ENCODE results near the gene COG5.

The COG5 gene

GRCh38 chr7:107534139-107534538, 29.6 kb downstream of the COG5 start:
- TF ChIP-seq ESRRG (CRISPR knock-in tag; IDR thresholded peaks at IDR 0.05): no peak
- TF ChIP-seq BACH2 (CRISPR knock-in tag; IDR thresholded peaks at IDR 0.05; ENCODE audit: borderline replicate concordance): no peak
- no peak for TF ChIP-seq CREB5 (CRISPR knock-in tag; IDR thresholded peaks at IDR 0.05; ENCODE audit: low read depth)
- no peak for TF ChIP-seq ZNF8 (CRISPR knock-in tag; IDR thresholded peaks at IDR 0.05)
- TF ChIP-seq CSDC2 (CRISPR knock-in tag; IDR thresholded peaks at IDR 0.05): no peak
- TF ChIP-seq SNAI2 (CRISPR knock-in tag; IDR thresholded peaks at IDR 0.05): no peak
- TF ChIP-seq TOX (CRISPR knock-in tag; IDR thresholded peaks at IDR 0.05; ENCODE audit: borderline replicate concordance): no peak
- no peak for TF ChIP-seq OSR1 (CRISPR knock-in tag; IDR thresholded peaks at IDR 0.05)
- TF ChIP-seq PPARA (CRISPR knock-in tag; IDR thresholded peaks at IDR 0.05; ENCODE audit: borderline replicate concordance): no peak
- no peak for TF ChIP-seq PATZ1 (CRISPR knock-in tag; IDR thresholded peaks at IDR 0.05; ENCODE audit: borderline replicate concordance)
- TF ChIP-seq, protein P1, sequence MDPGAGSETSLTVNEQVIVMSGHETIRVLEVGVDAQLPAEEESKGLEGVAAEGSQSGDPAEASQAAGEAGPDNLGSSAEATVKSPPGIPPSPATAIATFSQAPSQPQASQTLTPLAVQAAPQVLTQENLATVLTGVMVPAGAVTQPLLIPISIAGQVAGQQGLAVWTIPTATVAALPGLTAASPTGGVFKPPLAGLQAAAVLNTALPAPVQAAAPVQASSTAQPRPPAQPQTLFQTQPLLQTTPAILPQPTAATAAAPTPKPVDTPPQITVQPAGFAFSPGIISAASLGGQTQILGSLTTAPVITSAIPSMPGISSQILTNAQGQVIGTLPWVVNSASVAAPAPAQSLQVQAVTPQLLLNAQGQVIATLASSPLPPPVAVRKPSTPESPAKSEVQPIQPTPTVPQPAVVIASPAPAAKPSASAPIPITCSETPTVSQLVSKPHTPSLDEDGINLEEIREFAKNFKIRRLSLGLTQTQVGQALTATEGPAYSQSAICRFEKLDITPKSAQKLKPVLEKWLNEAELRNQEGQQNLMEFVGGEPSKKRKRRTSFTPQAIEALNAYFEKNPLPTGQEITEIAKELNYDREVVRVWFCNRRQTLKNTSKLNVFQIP (CRISPR knock-in tag; IDR thresholded peaks at IDR 0.05; ENCODE audit: borderline replicate concordance, low read depth): no peak
- TF ChIP-seq ZNF565 (CRISPR knock-in tag; conservative IDR thresholded peaks at IDR 0.05; ENCODE audit: low read depth): no peak
- no peak for TF ChIP-seq ARNTL (CRISPR knock-in tag; IDR thresholded peaks at IDR 0.05; ENCODE audit: borderline replicate concordance, low read depth)
- no peak for ATAC-seq

DNA sequence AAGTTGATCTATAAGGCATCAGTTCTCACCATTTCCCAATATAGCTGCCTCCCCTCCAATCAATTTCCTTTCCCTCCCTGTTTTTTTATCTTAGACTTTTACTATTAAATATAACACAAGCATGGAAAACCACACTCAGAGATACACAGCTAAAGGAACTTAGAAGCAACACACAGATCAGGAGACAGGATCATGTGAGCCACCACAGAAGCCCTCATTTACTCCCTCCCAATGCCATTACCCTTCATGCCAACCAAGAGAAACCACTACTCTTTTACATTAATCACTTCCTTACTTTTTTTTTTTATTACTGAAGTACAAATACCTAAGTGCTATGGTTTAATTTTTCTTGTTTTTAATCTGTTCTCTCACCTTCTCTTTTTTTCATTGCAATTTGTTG, 33.0 kb downstream of the COG5 start:
- ATAC-seq: no peak
- no peak for TF ChIP-seq ZFP30 (CRISPR knock-in tag; IDR thresholded peaks at IDR 0.05)
- no peak for TF ChIP-seq GLIS3 (CRISPR knock-in tag; IDR thresholded peaks at IDR 0.05)
- TF ChIP-seq RARB (CRISPR knock-in tag; IDR thresholded peaks at IDR 0.05): no peak
- no peak for TF ChIP-seq ZNF8 (CRISPR knock-in tag; IDR thresholded peaks at IDR 0.05)
- TF ChIP-seq, protein P2, sequence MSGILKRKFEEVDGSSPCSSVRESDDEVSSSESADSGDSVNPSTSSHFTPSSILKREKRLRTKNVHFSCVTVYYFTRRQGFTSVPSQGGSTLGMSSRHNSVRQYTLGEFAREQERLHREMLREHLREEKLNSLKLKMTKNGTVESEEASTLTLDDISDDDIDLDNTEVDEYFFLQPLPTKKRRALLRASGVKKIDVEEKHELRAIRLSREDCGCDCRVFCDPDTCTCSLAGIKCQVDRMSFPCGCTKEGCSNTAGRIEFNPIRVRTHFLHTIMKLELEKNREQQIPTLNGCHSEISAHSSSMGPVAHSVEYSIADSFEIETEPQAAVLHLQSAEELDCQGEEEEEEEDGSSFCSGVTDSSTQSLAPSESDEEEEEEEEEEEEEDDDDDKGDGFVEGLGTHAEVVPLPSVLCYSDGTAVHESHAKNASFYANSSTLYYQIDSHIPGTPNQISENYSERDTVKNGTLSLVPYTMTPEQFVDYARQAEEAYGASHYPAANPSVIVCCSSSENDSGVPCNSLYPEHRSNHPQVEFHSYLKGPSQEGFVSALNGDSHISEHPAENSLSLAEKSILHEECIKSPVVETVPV (CRISPR knock-in tag; IDR thresholded peaks at IDR 0.05): no peak
- no peak for TF ChIP-seq ISL1 (CRISPR knock-in tag; IDR thresholded peaks at IDR 0.05)
- TF ChIP-seq TOX (CRISPR knock-in tag; IDR thresholded peaks at IDR 0.05; ENCODE audit: borderline replicate concordance): no peak
- TF ChIP-seq ZNF70 (CRISPR knock-in tag; IDR thresholded peaks at IDR 0.05): no peak
- no peak for TF ChIP-seq PATZ1 (CRISPR knock-in tag; IDR thresholded peaks at IDR 0.05; ENCODE audit: borderline replicate concordance)
- TF ChIP-seq CREB5 (CRISPR knock-in tag; IDR thresholded peaks at IDR 0.05; ENCODE audit: low read depth): no peak
- TF ChIP-seq CSDC2 (CRISPR knock-in tag; IDR thresholded peaks at IDR 0.05): no peak
- no peak for TF ChIP-seq SNAI2 (CRISPR knock-in tag; IDR thresholded peaks at IDR 0.05)
- no peak for TF ChIP-seq PPARA (CRISPR knock-in tag; IDR thresholded peaks at IDR 0.05; ENCODE audit: borderline replicate concordance)
- TF ChIP-seq BACH2 (CRISPR knock-in tag; IDR thresholded peaks at IDR 0.05; ENCODE audit: borderline replicate concordance): no peak
- TF ChIP-seq, protein P3, sequence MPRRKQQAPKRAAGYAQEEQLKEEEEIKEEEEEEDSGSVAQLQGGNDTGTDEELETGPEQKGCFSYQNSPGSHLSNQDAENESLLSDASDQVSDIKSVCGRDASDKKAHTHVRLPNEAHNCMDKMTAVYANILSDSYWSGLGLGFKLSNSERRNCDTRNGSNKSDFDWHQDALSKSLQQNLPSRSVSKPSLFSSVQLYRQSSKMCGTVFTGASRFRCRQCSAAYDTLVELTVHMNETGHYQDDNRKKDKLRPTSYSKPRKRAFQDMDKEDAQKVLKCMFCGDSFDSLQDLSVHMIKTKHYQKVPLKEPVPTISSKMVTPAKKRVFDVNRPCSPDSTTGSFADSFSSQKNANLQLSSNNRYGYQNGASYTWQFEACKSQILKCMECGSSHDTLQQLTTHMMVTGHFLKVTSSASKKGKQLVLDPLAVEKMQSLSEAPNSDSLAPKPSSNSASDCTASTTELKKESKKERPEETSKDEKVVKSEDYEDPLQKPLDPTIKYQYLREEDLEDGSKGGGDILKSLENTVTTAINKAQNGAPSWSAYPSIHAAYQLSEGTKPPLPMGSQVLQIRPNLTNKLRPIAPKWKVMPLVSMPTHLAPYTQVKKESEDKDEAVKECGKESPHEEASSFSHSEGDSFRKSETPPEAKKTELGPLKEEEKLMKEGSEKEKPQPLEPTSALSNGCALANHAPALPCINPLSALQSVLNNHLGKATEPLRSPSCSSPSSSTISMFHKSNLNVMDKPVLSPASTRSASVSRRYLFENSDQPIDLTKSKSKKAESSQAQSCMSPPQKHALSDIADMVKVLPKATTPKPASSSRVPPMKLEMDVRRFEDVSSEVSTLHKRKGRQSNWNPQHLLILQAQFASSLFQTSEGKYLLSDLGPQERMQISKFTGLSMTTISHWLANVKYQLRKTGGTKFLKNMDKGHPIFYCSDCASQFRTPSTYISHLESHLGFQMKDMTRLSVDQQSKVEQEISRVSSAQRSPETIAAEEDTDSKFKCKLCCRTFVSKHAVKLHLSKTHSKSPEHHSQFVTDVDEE (CRISPR knock-in tag; IDR thresholded peaks at IDR 0.05): no peak
- TF ChIP-seq TCF4 (CRISPR knock-in tag; IDR thresholded peaks at IDR 0.05; ENCODE audit: borderline replicate concordance): no peak
- no peak for TF ChIP-seq ZFP3 (CRISPR knock-in tag; IDR thresholded peaks at IDR 0.05)
- TF ChIP-seq, protein P1 (CRISPR knock-in tag; IDR thresholded peaks at IDR 0.05; ENCODE audit: borderline replicate concordance, low read depth): no peak
- TF ChIP-seq ZNF565 (CRISPR knock-in tag; conservative IDR thresholded peaks at IDR 0.05; ENCODE audit: low read depth): no peak
